Large intestine (tissue), 3 donors: ENCODE results near the gene MCIDAS. TPM values are rescaled to one million over a fixed set of nuclear protein-coding genes. Genes with fewer than 3 reads are reported as not detected.
A peak's percentile ranks its signal among the peaks of the same experiment; 100 is the strongest.

Experiments used
- DNase-seq, 2 donors: peaks; one replicate each; pipeline versions ENCODE4 v3.0.0 to v3.0.0-alpha.2; 2013
- H3K27ac ChIP-seq: one replicate; pipeline ENCODE4 v1.5.1; 2013; ENCODE audit warnings: low read length
- H3K27me3 ChIP-seq: 2 replicates; pipeline ENCODE4 v1.6.1; 2013; ENCODE audit warnings: low read length; ENCODE audit not compliant: control insufficient read depth, insufficient read depth
- H3K36me3 ChIP-seq: 2 replicates; pipeline ENCODE4 v1.6.1; 2013; ENCODE audit warnings: low read length; ENCODE audit not compliant: control insufficient read depth, insufficient read depth
- H3K4me1 ChIP-seq: one replicate; pipeline ENCODE4 v1.6.1; 2013; ENCODE audit warnings: low read length; ENCODE audit not compliant: control insufficient read depth, insufficient read depth
- H3K4me3 ChIP-seq: one replicate; pipeline ENCODE4 v1.5.1; 2013; ENCODE audit warnings: low read length
- H3K9me3 ChIP-seq: one replicate; pipeline ENCODE4 v1.6.1; 2013; ENCODE audit warnings: mild to moderate bottlenecking, low read depth, low read length, moderate library complexity; ENCODE audit not compliant: control insufficient read depth
- WGBS: methylation state at CpG from one replicate; pipeline ENCODE4 v1.1.5; 2013; ENCODE audit warnings: low lambda C conversion rate; ENCODE audit not compliant: insufficient coverage; 5-methylcytosine and 5-hydroxymethylcytosine counted together
- polyA plus RNA-seq: library from polyadenylated mRNA; unstranded; fragments of 120-200 nt; gene quantifications from one replicate; pipeline ENCODE4 v1.2.1, GENCODE V29; 2013

MCIDAS gene
- polyA plus RNA-seq, 1 donor: not detected

DNA sequence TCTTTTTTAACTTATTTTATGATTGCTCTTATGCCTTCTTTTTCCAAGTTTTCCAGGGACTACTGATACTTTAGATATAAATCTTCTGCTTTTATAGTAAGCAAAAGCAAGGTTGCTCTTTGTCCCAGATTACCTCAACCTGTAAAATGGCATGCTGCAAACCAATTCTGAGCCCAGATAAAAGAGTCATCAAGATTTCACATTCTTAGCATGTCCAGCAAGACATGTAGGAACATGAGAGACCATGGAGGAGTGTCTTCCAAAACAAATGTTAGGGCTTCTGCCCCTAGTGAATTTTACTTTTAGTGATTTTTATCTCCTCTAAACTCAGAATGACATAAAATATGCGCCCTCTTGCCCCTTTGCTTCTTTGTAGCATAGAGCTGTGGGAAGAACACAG is 47.1 kb downstream of the MCIDAS start:
- WGBS: 50% methylated on average over 1 of the region's 1 CpG
- Histone ChIP-seq H3K9me3 (peaks cover 3% of the 10 kb centered on the region), H3K27me3 (peaks cover 61% of the 10 kb centered on the region), H3K27ac (no peak overlapping the region), H3K4me1 (peaks cover 11% of the 10 kb centered on the region), H3K4me3 (no peak overlapping the region), H3K36me3 (no peaks in the 10 kb centered on the region)
- no peak for DNase-seq

GRCh38 chr5:55177078-55177477 is 50.0 kb downstream of the MCIDAS start:
- DNase-seq: no peak
- no peak overlapping the region for H3K4me3 ChIP-seq
- 0% methylated on average over 1 of the region's 2 CpGs for WGBS

DNA sequence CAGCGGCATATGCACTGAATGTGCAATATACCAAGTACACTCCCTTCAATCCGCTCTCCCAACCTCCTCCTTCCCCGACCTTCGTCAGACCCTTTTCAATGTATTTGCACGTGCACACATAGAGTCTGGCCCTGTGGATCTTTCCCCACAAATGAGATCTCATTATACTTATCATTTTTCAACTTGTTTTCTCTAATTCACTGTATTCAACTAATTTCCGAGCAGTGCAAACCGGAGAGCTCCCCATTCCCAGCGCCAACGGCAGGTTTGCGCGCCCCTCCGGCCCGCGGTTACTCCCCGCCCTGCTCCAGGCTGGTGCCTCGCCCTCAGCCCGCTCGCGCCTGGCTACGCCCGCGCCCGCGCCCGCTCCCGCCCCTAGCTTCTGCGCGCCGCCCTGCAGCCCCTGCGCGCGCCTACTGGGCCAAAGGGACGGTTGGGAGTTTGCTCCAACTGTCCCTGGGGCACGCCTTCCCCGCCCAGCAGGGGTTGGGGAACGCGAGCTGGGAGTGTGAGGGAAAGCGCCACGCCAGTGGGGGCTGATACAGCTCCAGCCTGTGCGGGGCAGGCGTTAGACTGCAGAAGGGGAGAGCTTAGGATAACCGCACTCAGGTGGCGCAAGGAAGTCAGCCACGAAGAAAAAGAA is 50.8 kb downstream of the MCIDAS start:
- Histone ChIP-seq H3K4me1 (peaks cover 25% of the 10 kb centered on the region), H3K27ac (no peak overlapping the region), H3K36me3 (no peaks in the 10 kb centered on the region), H3K27me3 (peaks cover 66% of the 10 kb centered on the region), H3K4me3 (peak overlapping the region; percentile 31), H3K9me3 (peaks cover 3% of the 10 kb centered on the region)
- peak; percentile 51 to 82 for DNase-seq
- 0% methylated on average over 1 of the region's 44 CpGs for WGBS

More at GRCh38 chr5:55177078-55177477, 50.0 kb downstream of the MCIDAS start:
- Histone ChIP-seq H3K36me3 (no peaks in the 10 kb centered on the region), H3K27me3 (peaks cover 68% of the 10 kb centered on the region), H3K9me3 (peaks cover 3% of the 10 kb centered on the region), H3K4me1 (peaks cover 25% of the 10 kb centered on the region), H3K27ac (no peak overlapping the region)

DNA sequence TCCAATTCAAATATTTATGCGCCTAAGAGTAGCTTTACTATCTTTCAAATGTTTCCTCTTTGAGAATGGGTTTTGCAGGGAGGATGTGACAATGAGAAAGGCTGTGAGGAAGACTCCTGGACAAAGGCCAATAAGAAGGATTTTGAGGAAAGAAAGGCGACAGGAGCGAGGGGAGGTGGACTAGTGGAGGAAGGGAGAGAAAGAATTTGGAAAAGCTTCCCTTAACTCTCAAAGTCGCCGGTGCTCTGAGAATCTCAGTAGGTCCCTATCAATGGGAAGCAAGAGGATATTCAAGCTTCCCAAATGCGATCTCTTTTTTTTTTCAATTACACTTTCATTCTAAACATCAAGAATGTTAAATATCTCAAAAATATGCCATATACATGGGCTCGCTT is 51.3 kb downstream of the MCIDAS start:
- peaks cover 25% of the 10 kb centered on the region for H3K4me1 ChIP-seq
- peak overlapping the region; percentile 11 for H3K4me3 ChIP-seq
- H3K36me3 ChIP-seq: no peaks in the 10 kb centered on the region
- no peak for DNase-seq
- peaks cover 3% of the 10 kb centered on the region for H3K9me3 ChIP-seq
- H3K27me3 ChIP-seq: peaks cover 66% of the 10 kb centered on the region
- no peak overlapping the region for H3K27ac ChIP-seq
- WGBS: 0% methylated on average over 6 of the region's 7 CpGs

GRCh38 chr5:55173687-55174230 is 53.4 kb downstream of the MCIDAS start:
- DNase-seq: no peak
- H3K27me3 ChIP-seq: peaks cover 57% of the 10 kb centered on the region
- peaks cover 25% of the 10 kb centered on the region for H3K4me1 ChIP-seq
- no peaks in the 10 kb centered on the region for H3K36me3 ChIP-seq
- peaks cover 3% of the 10 kb centered on the region for H3K9me3 ChIP-seq
- WGBS: no CpG with 5 or more reads among the region's 8 CpGs
- no peak overlapping the region for H3K27ac ChIP-seq
- peak overlapping the region; percentile 19 for H3K4me3 ChIP-seq

GRCh38 chr5:55172937-55173686 is 54.0 kb downstream of the MCIDAS start, which contains the start of gene CDC20B:
CDC20B (minus strand) TSS chr5:55173177; CDS start chr5:55173000, 177 bp downstream.
- peaks cover 52% of the 10 kb centered on the region for H3K27me3 ChIP-seq
- peak; percentile 55 to 80 for DNase-seq
- H3K36me3 ChIP-seq: no peaks in the 10 kb centered on the region
- H3K4me3 ChIP-seq: peak within 1 kb of the TSS; percentile 39
- H3K4me1 ChIP-seq: peaks cover 25% of the 10 kb centered on the region
- no CpG with 5 or more reads among the region's 69 CpGs for WGBS
- peaks cover 2% of the 10 kb centered on the region for H3K9me3 ChIP-seq
- no peak within 1 kb of the TSS for H3K27ac ChIP-seq

DNA sequence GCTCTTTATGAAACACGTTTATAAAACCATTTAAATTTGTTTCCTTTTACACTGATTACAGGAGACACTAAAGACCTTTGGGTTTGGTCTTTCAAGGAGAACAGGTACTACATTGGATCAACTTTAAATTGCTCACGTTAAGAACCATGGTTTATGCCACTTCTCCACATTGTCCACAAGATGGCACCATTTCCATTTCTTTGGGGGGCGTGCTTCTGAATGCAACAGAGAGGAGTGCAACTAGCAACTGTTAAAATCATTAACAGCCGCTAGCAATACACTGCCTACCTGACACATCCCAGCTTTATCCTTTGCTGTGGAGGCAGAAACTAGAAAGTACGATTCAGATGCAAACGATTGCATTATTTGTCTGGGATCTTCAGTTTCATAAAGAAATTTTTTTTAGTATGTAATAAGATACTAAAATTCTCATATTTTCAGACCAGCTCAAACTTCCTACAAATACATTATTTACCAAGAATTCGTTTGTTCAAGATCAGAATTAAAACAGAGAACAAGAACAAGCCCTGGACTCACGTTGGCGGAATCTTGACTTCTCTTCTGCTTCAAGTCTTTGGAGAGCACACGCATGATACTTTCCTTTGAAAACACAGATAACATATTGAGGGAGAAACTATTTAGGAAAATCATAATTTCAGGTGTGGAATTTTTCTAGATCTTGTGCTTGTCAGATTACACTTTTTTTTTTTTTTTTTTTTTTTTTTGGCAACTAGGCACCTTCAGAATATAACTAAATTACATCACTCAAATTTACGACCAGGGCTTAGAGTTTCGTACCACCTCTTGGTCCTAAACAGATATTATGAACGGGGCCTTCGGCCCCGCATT is 54.8 kb downstream of the MCIDAS start:
- Histone ChIP-seq H3K9me3 (no peaks in the 10 kb centered on the region), H3K36me3 (no peaks in the 10 kb centered on the region), H3K27ac (no peak overlapping the region), H3K27me3 (peaks cover 43% of the 10 kb centered on the region), H3K4me3 (peak overlapping the region; percentile 39), H3K4me1 (peaks cover 25% of the 10 kb centered on the region)
- WGBS: no CpG with 5 or more reads among the region's 15 CpGs
- peak; percentile 68 to 70 for DNase-seq

- no CpG with 5 or more reads among the region's 2 CpGs for WGBS
- no peak overlapping the region for H3K27ac ChIP-seq
- H3K4me3 ChIP-seq: no peak overlapping the region
- peaks cover 22% of the 10 kb centered on the region for H3K4me1 ChIP-seq
- H3K36me3 ChIP-seq: no peaks in the 10 kb centered on the region
- DNase-seq: no peak
- H3K27me3 ChIP-seq: peaks cover 35% of the 10 kb centered on the region
- H3K9me3 ChIP-seq: no peaks in the 10 kb centered on the region
Observed at GRCh38 chr5:55171471-55171870, 55.6 kb downstream of the MCIDAS start.
